SK-N-MC (cell line): Measurements from ENCODE around the gene SPIRE1.

ENCODE experiments used
- DNase-seq: peaks from one replicate; pipeline ENCODE4 v3.0.0-alpha.2; 2011; ENCODE audit warnings: low read depth, low spot score
- H3K27ac ChIP-seq: fragments of 200-600 bp; sonication (generic); 2 replicates; pipeline ENCODE4 v1.5.1; 2016; ENCODE audit warnings: mixed run types
- H3K36me3 ChIP-seq: fragments of 200-600 bp; sonication (generic); 2 replicates; pipeline ENCODE4 v1.6.1; 2017; ENCODE audit warnings: antibody characterized with exemption, low read length, mixed read lengths; ENCODE audit not compliant: insufficient read depth
- H3K4me3 ChIP-seq: fragments of 200-600 bp; sonication (generic); 2 replicates; pipeline ENCODE4 v1.5.1; 2016
- H3K9ac ChIP-seq: fragments of 200-600 bp; sonication (generic); 2 replicates; pipeline ENCODE4 v1.8.0; 2017; ENCODE audit warnings: mixed run types, mixed read lengths; ENCODE audit not compliant: insufficient read length
- H3K9me3 ChIP-seq: fragments of 200-600 bp; sonication (generic); 2 replicates; pipeline ENCODE4 v1.6.1; 2017; ENCODE audit warnings: low read depth, mild to moderate bottlenecking, antibody characterized with exemption, low read length, moderate library complexity, mixed read lengths
- EZH2 ChIP-seq: fragments of 200-600 bp; sonication (generic); IDR thresholded peaks from one replicate; pipeline ENCODE4 v1.6.1; 2017; ENCODE audit warnings: antibody characterized with exemption
- FOXP2 ChIP-seq: optimal IDR thresholded peaks from 2 replicates; pipeline ENCODE3; 2011; ENCODE audit warnings: mild to moderate bottlenecking, moderate library complexity; ENCODE audit not compliant: insufficient read depth; ENCODE audit errors: extremely low read length, control extremely low read depth
- POLR2AphosphoS5 ChIP-seq: IDR thresholded peaks from 2 replicates; pipeline ENCODE4 v1.6.1; 2012; ENCODE audit warnings: mild to moderate bottlenecking, low read depth, low read length, borderline replicate concordance

Gene SPIRE1

DNA sequence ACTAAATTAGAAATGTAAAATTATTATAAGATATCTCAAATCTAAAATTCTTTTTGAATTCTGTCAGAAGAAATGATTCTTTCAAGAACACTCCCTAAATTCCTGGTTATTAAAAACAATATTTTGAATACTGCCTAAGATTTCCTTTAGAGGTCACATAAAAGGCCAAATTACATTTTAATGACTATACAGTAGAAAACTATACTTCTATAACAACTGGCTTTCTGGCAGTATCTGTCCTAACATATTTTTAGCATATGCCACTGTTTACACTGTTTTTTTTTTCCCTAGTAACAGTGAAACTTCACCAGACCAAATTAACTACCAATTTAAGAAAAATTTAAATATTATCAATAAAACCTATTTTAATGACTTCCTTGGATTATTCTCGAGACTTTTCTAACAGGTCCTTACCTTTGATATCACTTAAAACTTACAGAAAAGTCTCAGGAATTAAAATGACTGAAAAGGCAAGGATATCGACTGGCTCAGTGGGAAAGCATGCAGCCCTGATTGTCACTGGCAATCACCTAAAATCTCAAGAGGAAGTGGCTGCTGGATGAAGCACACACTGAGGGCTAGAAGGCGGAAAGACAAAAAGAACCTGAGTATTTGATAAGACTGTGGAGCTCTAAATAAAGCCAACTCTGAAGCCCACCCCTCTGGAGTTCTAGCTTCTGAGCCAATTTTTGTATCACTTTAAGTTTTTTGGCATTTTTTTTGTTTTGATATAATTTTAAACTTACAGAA, 59.6 kb downstream of the SPIRE1 start:
- no peak overlapping the region for H3K9ac ChIP-seq

DNA sequence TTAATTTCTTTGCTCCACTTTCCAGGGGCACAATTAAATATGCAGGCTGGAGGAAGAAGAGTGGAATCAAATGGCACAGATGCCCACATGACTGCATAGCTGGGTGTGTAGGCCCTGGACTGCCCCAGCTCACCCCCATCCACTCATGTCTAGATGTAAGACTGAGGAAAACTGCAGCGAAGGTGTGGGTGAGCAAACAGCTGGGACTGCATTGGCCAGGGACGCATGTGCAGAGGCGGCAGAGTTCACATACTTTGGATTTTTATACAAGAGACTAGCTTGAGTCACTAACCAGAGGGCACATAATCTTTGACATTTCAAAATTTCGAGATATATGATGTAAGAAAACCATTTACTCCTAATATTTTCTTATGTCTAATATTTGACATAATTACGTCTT, 60.1 kb downstream of the SPIRE1 start:
- H3K36me3 ChIP-seq = no peaks in the 10 kb centered on the region
- no peak for DNase-seq
- H3K4me3 ChIP-seq = no peak overlapping the region
- no peak for TF ChIP-seq EZH2
- TF ChIP-seq FOXP2 = no peak
- TF ChIP-seq POLR2AphosphoS5 = no peak
- no peak overlapping the region for H3K27ac ChIP-seq
- no peak overlapping the region for H3K9ac ChIP-seq
- no peaks in the 10 kb centered on the region for H3K9me3 ChIP-seq

More for the DNA sequence above, 59.6 kb downstream of the SPIRE1 start:
- Histone ChIP-seq H3K27ac (no peak overlapping the region), H3K9me3 (no peaks in the 10 kb centered on the region), H3K4me3 (no peak overlapping the region), H3K36me3 (no peaks in the 10 kb centered on the region)
- TF ChIP-seq FOXP2 (no peak), POLR2AphosphoS5 (no peak), EZH2 (no peak)
- DNase-seq = no peak

DNA sequence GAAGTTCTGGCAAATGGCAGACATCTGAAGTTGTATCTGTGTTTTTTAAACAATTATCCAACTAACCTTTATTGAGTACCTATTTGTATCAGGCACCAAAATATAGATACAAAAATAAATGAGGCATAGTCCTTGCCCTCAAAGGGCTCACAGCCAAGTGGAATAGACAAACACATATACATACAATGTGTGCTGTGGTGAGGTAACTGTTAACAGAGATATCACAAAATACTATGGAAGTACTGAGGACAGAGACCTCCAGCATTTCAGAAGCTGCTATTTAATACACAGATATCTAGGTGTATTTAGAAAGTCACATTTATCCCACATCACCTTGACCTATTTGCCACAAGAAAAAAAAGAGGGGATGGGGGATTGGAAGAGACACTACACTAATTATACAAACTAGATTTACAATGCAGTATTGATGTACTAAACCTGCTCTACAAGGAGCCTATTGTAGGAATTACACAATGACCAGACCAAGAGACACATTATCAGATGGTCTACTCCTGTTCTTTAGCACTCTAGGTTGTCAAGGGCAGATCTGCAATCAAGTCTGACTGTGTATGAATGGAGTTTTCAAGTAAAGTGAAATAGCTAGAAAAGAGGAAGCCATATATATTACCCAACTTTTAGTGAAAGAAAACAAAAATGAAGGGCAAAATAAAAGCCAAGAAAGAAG, 62.2 kb downstream of the SPIRE1 start:
- TF ChIP-seq EZH2 (no peak), FOXP2 (no peak), POLR2AphosphoS5 (no peak)
- no peak overlapping the region for H3K27ac ChIP-seq
- no peak overlapping the region for H3K9ac ChIP-seq
- H3K4me3 ChIP-seq = no peak overlapping the region
- no peak for DNase-seq
- no peaks in the 10 kb centered on the region for H3K9me3 ChIP-seq
- H3K36me3 ChIP-seq = no peaks in the 10 kb centered on the region

DNA sequence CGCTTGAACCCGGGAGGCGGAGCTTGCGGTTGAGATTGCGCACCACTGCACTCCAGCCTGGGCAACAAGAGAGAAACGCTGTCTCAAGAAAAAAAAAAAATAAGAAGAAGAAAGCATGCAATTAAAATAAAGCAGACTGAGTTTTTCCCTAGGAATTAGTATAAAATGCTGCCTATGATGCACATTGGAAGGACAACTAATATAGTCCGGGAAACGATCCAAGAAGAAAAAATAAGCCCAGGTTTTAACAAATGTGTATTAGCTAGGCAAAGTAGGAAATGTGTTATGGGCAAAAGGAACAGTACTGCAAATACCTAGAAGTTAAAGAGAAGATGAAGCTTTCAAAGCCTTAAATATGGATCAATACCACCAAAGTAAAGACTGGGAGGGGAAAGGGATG, 64.0 kb downstream of the SPIRE1 start:
- no peaks in the 10 kb centered on the region for H3K9me3 ChIP-seq
- TF ChIP-seq EZH2 = no peak
- TF ChIP-seq POLR2AphosphoS5 = no peak
- TF ChIP-seq FOXP2 = no peak

DNA sequence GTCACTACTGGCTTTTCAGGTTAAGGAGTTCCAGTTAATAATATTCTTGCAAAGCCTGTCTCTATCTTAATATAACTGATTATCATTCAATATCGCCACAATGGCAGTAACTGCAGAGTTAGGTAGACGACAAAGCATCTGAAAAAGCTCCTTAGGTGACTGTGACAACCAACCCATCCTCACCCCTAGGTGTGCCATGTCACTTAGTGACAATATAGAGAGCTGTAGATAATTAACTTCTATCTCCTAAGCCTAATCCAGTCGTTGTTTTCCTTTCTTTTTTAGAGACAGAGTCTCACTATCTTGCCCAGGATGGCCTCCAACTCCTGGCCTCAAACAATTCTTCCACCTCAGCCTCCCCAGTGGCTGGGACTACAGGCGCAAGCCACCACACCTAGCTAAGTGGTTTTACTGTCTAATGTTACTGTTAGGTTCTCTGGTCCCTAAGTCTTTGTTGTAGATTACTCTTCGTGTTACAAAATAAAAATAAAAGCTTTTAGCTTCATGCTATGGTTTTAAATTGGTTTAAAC, 65.2 kb downstream of the SPIRE1 start:
- DNase-seq = no peak
- Histone ChIP-seq H3K4me3 (no peak overlapping the region), H3K9ac (no peak overlapping the region), H3K27ac (no peak overlapping the region), H3K36me3 (no peaks in the 10 kb centered on the region), H3K9me3 (no peaks in the 10 kb centered on the region)
- TF ChIP-seq POLR2AphosphoS5 = no peak
- no peak for TF ChIP-seq EZH2
- no peak for TF ChIP-seq FOXP2

More for the DNA sequence above, 64.0 kb downstream of the SPIRE1 start:
- Histone ChIP-seq H3K27ac (no peak overlapping the region), H3K36me3 (no peaks in the 10 kb centered on the region), H3K9ac (no peak overlapping the region), H3K4me3 (no peak overlapping the region)
- no peak for DNase-seq

DNA sequence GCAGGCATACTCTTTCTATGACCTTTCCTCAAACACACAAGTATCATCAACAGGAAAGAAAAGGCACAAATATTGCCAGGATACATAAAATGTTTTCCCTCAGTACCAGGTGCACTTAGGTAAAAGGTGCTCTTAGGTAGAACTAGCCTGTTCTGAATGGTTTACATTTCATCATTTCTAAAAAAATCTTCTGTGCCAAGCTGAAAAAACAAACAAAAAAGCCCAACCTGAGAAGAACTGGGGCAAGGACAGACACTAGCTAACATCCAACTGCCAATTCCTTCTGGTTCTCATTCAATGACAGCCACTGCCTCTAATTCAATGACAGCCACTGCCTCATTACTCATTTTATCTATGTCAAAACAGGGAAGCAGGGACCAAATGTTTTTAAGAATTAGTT, 68.5 kb downstream of the SPIRE1 start:
- no peaks in the 10 kb centered on the region for H3K36me3 ChIP-seq
- H3K9ac ChIP-seq = no peak overlapping the region
- no peak overlapping the region for H3K4me3 ChIP-seq
- H3K27ac ChIP-seq = no peak overlapping the region
- no peak for DNase-seq
- H3K9me3 ChIP-seq = no peaks in the 10 kb centered on the region
- no peak for TF ChIP-seq POLR2AphosphoS5
- no peak for TF ChIP-seq FOXP2
- TF ChIP-seq EZH2 = no peak

DNA sequence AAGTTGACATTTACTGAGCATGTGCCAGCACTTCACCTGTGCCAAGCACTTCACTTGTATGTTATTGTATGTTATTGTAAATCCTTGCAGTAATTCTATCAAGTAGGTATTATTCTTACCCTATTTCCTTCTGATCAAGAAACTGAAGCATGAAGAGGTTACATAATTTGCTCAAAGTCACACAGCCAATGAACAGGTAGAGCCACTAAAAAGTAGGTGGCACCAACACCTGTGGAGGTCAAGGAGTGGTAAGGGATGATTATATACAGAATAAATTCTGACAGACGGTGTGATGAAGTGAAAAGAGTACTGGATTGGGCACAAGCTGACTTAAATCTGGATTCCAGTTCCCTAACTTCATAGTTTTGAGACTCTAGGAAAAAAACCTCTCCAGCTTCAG, 71.0 kb downstream of the SPIRE1 start:
- H3K4me3 ChIP-seq = no peak overlapping the region
- no peaks in the 10 kb centered on the region for H3K36me3 ChIP-seq
- no peak overlapping the region for H3K27ac ChIP-seq
- H3K9ac ChIP-seq = no peak overlapping the region
- no peak for DNase-seq
- TF ChIP-seq POLR2AphosphoS5 = no peak
- TF ChIP-seq EZH2 = no peak
- TF ChIP-seq FOXP2 = no peak
- H3K9me3 ChIP-seq = no peaks in the 10 kb centered on the region

DNA sequence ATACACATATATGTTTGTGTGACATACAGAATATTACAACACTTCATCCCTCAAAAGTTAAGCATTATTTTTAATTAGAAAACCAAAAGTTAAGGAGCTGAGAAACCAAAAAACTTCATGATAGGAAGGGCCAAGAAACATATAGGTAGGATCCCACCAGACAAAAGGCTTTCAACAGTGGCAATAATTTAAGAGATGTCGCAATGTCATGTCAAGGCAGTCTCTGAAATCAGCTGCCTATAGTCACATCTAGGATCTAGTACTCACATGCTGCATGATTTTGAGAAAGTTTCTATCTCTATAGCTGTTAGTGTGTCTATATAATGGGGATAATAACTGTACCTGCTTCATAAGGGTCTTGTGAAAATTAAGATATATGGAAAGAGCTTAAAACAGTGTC, 72.7 kb downstream of the SPIRE1 start:
- no peaks in the 10 kb centered on the region for H3K36me3 ChIP-seq
- TF ChIP-seq FOXP2 = no peak
- TF ChIP-seq EZH2 = no peak
- TF ChIP-seq POLR2AphosphoS5 = no peak

More for the DNA sequence above, 72.7 kb downstream of the SPIRE1 start:
- Histone ChIP-seq H3K27ac (no peak overlapping the region), H3K9ac (no peak overlapping the region), H3K4me3 (no peak overlapping the region), H3K9me3 (no peaks in the 10 kb centered on the region)
- no peak for DNase-seq
